Pancreas (tissue), 10 donors: Measurements from ENCODE around the gene SERTAD4. TPM values are rescaled to one million over a fixed set of nuclear protein-coding genes. Genes with fewer than 3 reads are reported as not detected.

Source experiments
- ATAC-seq, 4 donors: fragments of 200-7000 bp; cut with Tn5 transposase; one replicate each; pipeline versions ENCODE4 v1.8.0 to v1.9.1; 2020; ENCODE audit warnings: mild to moderate bottlenecking in 4 of 4, moderate library complexity in 4 of 4
- DNase-seq, 6 donors: peaks; one replicate each; pipeline ENCODE4 v3.0.0-alpha.2; 2020
- FAIRE-seq: peaks from 2 replicates; lab custom pipeline; 2012; peaks lifted over from hg19 to GRCh38; lab: Jason Lieb, UNC
- H3K27ac ChIP-seq, 4 donors: fragments of 200-600 bp; sonication (generic); 1 replicate in 3 of 4; 2 replicates in 1 of 4; pipeline versions ENCODE4 v1.5.0 to v1.8.0; 2020
- H3K27me3 ChIP-seq, 4 donors: fragments of 200-600 bp; one replicate each; pipeline ENCODE4 v1.8.0; 2021
- H3K36me3 ChIP-seq, 3 donors: fragments of 200-600 bp; sonication (generic) in 1 of 3; one replicate each; pipeline versions ENCODE4 v1.5.0 to v1.8.0; 2020 to 2021
- H3K4me1 ChIP-seq, 3 donors: fragments of 200-600 bp; one replicate each; pipeline ENCODE4 v1.8.0; 2021
- H3K4me3 ChIP-seq, 4 donors: fragments of 200-600 bp; sonication (generic) in 2 of 4; one replicate each; pipeline versions ENCODE4 v1.5.0 to v1.8.0; 2020 to 2021
- H3K9me3 ChIP-seq, 4 donors: fragments of 200-600 bp; one replicate each; pipeline ENCODE4 v1.8.0; 2021
- WGBS, 2 donors: extraction: QIAGEN DNeasy Blood & Tissue Kit; methylation state at CpG; one replicate each; pipeline ENCODE4 v1.1.7; 2013; 5-methylcytosine and 5-hydroxymethylcytosine counted together
- intact Hi-C, 3 donors: fragments of 100-400 bp; cut with DNase I; formaldehyde crosslinking; loops; one replicate each; pipeline versions ENCODE4 v1.11.1 to v1.14.2; 2022
- polyA plus RNA-seq, 2 donors: library from polyadenylated mRNA; stranded (reverse); fragments of 200-250 nt; gene quantifications; one replicate each; pipeline ENCODE4 v1.2.3, GENCODE V29; 2013
- total RNA-seq, 6 donors: library from RNA; stranded (reverse); fragmentation: NEBNext Ultra II Directional in 4 of 6; extraction: Animal tissue kit (Norgen Biotek cat#: 25700) in 4 of 6; gene quantifications; one replicate each; pipeline versions ENCODE4 v1.2.1 to v1.2.4, GENCODE V29; 2021 to 2023
- TF ChIP-seq, protein P1 (sequence below), 4 donors: fragments of 200-600 bp; sonication (generic) in 3 of 4; IDR thresholded peaks; one replicate each; pipeline versions ENCODE4 v1.5.0 to v1.8.0; 2021; ENCODE audit warnings: antibody characterized with exemption in 4 of 4
- donor health status: healthy with polysubstance abuse.
- donor health status: DM: no; HTN: no; CAD: no; lungs with moderate emphysema.
- donor health status: DM: no; HTN: no; CAD: no.
- donor health status: control.
- donor health status: control.
- donor health status: Bipolar disorder and iron deficiency.
- donor health status: DM: yes; HTN: yes; CAD: no.
- donor health status: DM: no; HTN: no; CAD: no.
- donor health status: DM: no; HTN: no; CAD: no.
- donor health status: DM: yes; HTN: yes; CAD: no.

Gene SERTAD4
- total and polyA plus RNA-seq, 8 donors: 0.14 to 0.97 (median 0.26) TPM

DNA sequence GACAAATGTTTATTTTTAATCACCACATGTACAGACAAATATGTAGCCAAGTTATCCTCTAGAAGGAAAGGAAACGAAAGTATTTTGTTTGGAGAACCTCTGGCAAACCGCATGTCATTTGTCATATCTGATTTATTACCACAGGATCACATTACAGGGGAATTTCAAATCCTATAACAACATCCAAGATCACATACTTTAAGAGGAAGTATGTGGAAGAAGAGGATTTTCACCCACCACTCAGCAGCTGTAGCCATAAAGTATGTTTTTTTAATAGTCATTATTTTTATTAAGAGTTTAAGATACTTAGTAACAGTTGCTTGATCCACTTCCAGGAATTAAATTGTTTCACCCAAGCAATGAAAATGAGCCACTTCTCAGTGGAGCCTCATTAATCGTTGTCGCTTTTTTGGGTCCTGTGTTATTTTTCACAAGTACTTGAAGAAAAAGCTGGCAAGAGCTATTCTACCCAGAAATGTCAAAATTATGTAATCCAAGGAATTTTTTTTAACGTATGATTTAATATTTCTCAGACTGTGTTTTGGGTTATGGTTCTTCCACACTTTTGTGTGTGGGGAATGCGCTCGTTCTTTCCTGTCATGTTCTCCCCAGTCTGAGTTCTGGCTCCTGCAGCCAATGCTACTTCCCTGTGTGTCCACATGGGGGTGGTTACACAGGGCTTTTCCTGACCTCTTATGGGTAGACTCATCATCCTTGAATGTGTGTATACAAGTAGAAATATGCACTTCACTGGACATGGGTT is 6.9 kb downstream of the SERTAD4 start:
- Histone ChIP-seq H3K4me1 (no peaks in the 10 kb centered on the region), H3K36me3 (no peaks in the 10 kb centered on the region), H3K27me3 (no peaks in the 10 kb centered on the region), H3K9me3 (no peaks in the 10 kb centered on the region), H3K27ac (no peak overlapping the region), H3K4me3 (no peak overlapping the region)
- FAIRE-seq (peak; percentile 56), DNase-seq (peak in 1 of 6 donors; percentile 11), ATAC-seq (peak in 3 of 4 donors; percentile 70 to 75 (median 74))
- TF ChIP-seq, protein P1, sequence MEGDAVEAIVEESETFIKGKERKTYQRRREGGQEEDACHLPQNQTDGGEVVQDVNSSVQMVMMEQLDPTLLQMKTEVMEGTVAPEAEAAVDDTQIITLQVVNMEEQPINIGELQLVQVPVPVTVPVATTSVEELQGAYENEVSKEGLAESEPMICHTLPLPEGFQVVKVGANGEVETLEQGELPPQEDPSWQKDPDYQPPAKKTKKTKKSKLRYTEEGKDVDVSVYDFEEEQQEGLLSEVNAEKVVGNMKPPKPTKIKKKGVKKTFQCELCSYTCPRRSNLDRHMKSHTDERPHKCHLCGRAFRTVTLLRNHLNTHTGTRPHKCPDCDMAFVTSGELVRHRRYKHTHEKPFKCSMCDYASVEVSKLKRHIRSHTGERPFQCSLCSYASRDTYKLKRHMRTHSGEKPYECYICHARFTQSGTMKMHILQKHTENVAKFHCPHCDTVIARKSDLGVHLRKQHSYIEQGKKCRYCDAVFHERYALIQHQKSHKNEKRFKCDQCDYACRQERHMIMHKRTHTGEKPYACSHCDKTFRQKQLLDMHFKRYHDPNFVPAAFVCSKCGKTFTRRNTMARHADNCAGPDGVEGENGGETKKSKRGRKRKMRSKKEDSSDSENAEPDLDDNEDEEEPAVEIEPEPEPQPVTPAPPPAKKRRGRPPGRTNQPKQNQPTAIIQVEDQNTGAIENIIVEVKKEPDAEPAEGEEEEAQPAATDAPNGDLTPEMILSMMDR (IDR thresholded peaks at IDR 0.05): peak in 1 of 4 donors; percentile 9
- 38 to 40% methylated on average over 7 of the region's 7 CpGs for WGBS, 2 donors
- intact Hi-C loops: no loop called here

DNA sequence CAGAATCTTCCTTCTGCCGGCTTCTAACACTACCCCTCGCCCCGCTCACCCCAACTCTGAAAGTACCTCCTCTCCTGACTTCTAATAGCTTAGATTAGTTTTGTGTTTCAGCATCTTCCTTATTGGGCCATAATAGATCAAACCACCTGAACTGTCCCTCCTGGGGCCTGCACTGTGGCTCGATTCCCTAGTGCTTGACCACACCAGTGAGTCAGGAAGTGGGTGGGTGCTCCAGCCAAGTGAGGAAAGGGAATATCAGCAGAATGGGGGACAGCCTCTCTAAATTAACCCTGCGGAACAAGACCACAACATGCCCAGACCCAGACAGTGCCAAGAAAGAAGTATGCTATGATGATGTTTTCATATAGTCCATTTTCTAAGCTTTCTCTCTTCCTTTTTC is 8.5 kb downstream of the SERTAD4 start:
- WGBS, 2 donors: 74 to 80% methylated on average over 5 of the region's 5 CpGs
- no peaks in the 10 kb centered on the region for H3K4me1 ChIP-seq
- no peaks in the 10 kb centered on the region for H3K36me3 ChIP-seq
- H3K4me3 ChIP-seq: no peak overlapping the region
- no peaks in the 10 kb centered on the region for H3K9me3 ChIP-seq
- TF ChIP-seq, protein P1 (IDR thresholded peaks at IDR 0.05): no peak
- no peak overlapping the region for H3K27ac ChIP-seq
- FAIRE-seq: no peak
- DNase-seq: no peak
- ATAC-seq: no peak
- intact Hi-C loops: no loop called here
- H3K27me3 ChIP-seq: no peaks in the 10 kb centered on the region

DNA sequence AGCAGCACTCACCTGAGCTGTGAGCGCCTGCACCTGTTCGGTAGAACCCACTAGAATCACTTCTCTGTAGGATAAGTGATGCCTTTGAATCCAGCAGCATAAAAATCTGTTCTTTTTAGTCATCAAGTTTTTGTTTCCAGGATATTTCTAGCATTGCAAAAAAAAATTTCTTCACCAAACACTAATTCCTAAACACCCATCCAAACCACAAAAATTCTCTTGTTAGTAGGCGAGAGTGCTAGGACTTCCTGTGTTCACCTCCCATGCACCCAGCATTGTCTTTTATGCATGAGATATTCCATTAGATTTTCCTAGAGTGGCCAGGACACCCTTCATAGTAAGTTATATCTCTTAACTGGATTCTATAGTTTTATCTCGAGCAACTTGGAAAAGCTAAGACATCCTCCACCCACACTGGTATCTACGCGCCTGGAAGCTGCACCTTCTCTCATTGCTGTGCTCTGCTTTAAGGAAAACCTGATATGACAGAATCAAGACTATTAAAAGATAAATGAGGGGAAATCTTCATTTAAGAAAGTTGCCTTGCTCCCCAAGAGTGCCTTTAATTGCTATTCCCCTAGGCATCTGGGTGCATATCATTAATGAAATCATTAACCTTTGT is 12.3 kb downstream of the SERTAD4 start:
- 78 to 85% methylated on average over 6 of the region's 6 CpGs for WGBS, 2 donors
- ATAC-seq: no peak
- intact Hi-C loops: no loop called here
- no peaks in the 10 kb centered on the region for H3K4me1 ChIP-seq
- no peaks in the 10 kb centered on the region for H3K9me3 ChIP-seq
- no peaks in the 10 kb centered on the region for H3K27me3 ChIP-seq
- TF ChIP-seq, protein P1 (IDR thresholded peaks at IDR 0.05): no peak
- H3K4me3 ChIP-seq: no peak overlapping the region
- no peak for FAIRE-seq
- DNase-seq: no peak
- H3K36me3 ChIP-seq: no peaks in the 10 kb centered on the region
- H3K27ac ChIP-seq: no peak overlapping the region

DNA sequence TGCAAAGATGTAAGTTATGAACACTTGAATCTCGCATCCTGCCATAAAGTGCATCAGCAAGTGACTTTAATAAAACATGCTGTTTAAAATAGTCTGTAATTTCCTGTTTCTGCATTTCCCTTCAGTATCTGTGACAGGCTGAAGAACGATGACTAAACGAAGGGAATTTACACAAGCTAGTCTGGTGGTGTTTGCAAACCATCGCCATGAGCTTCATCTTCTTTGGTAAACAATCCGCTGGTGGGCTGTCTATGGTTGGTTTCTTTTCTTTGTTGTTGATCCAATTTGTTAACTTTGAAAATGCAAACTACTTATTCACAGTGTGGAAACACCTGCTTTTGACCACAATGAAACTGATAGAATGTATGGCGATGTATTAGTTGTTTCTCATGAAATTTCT is 13.9 kb downstream of the SERTAD4 start:
- H3K4me1 ChIP-seq: no peaks in the 10 kb centered on the region
- WGBS, 2 donors: 37 to 43% methylated on average over 6 of the region's 6 CpGs
- no peak overlapping the region for H3K4me3 ChIP-seq
- ATAC-seq (no peak), DNase-seq (no peak), FAIRE-seq (no peak)
- no peaks in the 10 kb centered on the region for H3K36me3 ChIP-seq
- no peaks in the 10 kb centered on the region for H3K27me3 ChIP-seq
- no peaks in the 10 kb centered on the region for H3K9me3 ChIP-seq
- no peak overlapping the region for H3K27ac ChIP-seq
- TF ChIP-seq, protein P1 (IDR thresholded peaks at IDR 0.05): no peak
- intact Hi-C loops: no loop called here

DNA sequence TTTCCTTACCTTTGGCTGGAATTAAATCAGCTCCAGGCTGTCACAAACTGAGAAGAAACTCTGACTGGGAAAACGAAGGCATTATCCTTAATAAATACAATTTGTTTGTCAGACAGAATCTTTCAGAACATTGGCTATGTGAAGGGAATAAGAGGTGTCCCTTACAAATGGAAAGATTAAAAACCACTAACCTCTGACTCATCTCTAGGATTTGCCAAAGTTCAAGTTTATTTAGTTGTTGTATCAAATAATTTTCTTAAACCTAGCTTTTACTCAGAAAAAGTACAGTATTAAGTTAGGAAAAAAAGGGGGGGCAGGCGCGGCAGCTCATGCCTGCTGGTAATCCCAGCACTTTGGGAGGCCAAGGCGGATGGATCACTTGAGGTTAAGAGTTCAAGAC is 15.7 kb downstream of the SERTAD4 start:
- WGBS, 2 donors: 74 to 78% methylated on average over 4 of the region's 4 CpGs
- no peaks in the 10 kb centered on the region for H3K4me1 ChIP-seq
- no peaks in the 10 kb centered on the region for H3K36me3 ChIP-seq
- FAIRE-seq: no peak
- H3K4me3 ChIP-seq: no peak overlapping the region
- intact Hi-C loops: no loop called here
- TF ChIP-seq, protein P1 (IDR thresholded peaks at IDR 0.05): no peak
- DNase-seq: no peak
- ATAC-seq: no peak
- peaks cover 0 to 4% (median 0%) of the 10 kb centered on the region in 4 donors for H3K27me3 ChIP-seq
- H3K27ac ChIP-seq: no peak overlapping the region
- no peaks in the 10 kb centered on the region for H3K9me3 ChIP-seq
